ENCODE measurements around the gene CD300LB.

- TF ChIP-seq EP300 (IDR thresholded peaks at IDR 0.05) (no peak), POLR2AphosphoS5 (IDR thresholded peaks at IDR 0.05) (no peak), POLR2A (IDR thresholded peaks at IDR 0.05) (no peak)
- TF ChIP-seq, protein P1, sequence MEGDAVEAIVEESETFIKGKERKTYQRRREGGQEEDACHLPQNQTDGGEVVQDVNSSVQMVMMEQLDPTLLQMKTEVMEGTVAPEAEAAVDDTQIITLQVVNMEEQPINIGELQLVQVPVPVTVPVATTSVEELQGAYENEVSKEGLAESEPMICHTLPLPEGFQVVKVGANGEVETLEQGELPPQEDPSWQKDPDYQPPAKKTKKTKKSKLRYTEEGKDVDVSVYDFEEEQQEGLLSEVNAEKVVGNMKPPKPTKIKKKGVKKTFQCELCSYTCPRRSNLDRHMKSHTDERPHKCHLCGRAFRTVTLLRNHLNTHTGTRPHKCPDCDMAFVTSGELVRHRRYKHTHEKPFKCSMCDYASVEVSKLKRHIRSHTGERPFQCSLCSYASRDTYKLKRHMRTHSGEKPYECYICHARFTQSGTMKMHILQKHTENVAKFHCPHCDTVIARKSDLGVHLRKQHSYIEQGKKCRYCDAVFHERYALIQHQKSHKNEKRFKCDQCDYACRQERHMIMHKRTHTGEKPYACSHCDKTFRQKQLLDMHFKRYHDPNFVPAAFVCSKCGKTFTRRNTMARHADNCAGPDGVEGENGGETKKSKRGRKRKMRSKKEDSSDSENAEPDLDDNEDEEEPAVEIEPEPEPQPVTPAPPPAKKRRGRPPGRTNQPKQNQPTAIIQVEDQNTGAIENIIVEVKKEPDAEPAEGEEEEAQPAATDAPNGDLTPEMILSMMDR (IDR thresholded peaks at IDR 0.05) = no peak
Measured at GRCh38 chr17:74574489-74575142, 43.3 kb upstream of the CD300LB start.
